DOHH2 (cell line): ENCODE data around the gene APCDD1L.

ENCODE experiments used
- H3F3A ChIP-seq: fragments of 200-600 bp; sonication (generic), shearing (Covaris generic); 2 replicates; pipeline ENCODE4 v1.6.0; 2016; ENCODE audit warnings: antibody characterized with exemption, mild to moderate bottlenecking; ENCODE audit not compliant: control insufficient read depth, insufficient read depth
- H3K27ac ChIP-seq: fragments of 200-600 bp; sonication (generic); 2 replicates; pipeline ENCODE4 v1.5.1; 2014; ENCODE audit warnings: low read depth, mild to moderate bottlenecking, low read length, moderate library complexity
- H3K27me3 ChIP-seq: fragments of 200-600 bp; sonication (generic); 2 replicates; pipeline ENCODE4 v1.6.1; 2014; ENCODE audit warnings: mild to moderate bottlenecking, low read length, mixed read lengths; ENCODE audit not compliant: control insufficient read depth
- H3K36me3 ChIP-seq: fragments of 200-600 bp; sonication (generic); 2 replicates; pipeline ENCODE4 v1.6.1; 2014; ENCODE audit warnings: mild to moderate bottlenecking, low read length, moderate library complexity, mixed read lengths; ENCODE audit not compliant: control insufficient read depth
- H3K4me1 ChIP-seq: fragments of 200-600 bp; sonication (generic); 2 replicates; pipeline ENCODE4 v1.6.1; 2014; ENCODE audit warnings: mild to moderate bottlenecking, low read length, mixed read lengths; ENCODE audit not compliant: control insufficient read depth
- H3K4me2 ChIP-seq: fragments of 200-600 bp; sonication (generic); 2 replicates; pipeline ENCODE4 v1.6.0; 2014; ENCODE audit warnings: mild to moderate bottlenecking, low read length, moderate library complexity
- H3K4me3 ChIP-seq: fragments of 200-600 bp; sonication (generic); 2 replicates; pipeline ENCODE4 v1.5.1; 2014; ENCODE audit warnings: mild to moderate bottlenecking, low read length, mixed read lengths
- H3K79me2 ChIP-seq: fragments of 200-600 bp; sonication (generic); 2 replicates; pipeline ENCODE4 v1.6.1; 2014; ENCODE audit warnings: mild to moderate bottlenecking, low read length, mixed read lengths; ENCODE audit not compliant: control insufficient read depth
- H3K9me2 ChIP-seq: fragments of 200-600 bp; sonication (generic); replicated peaks from 2 replicates; pipeline ENCODE4 v1.6.1; 2014; ENCODE audit warnings: mild to moderate bottlenecking, low read length, mixed read lengths; ENCODE audit not compliant: control insufficient read depth
- H3K9me3 ChIP-seq: fragments of 200-600 bp; sonication (generic); 2 replicates; pipeline ENCODE4 v1.6.1; 2014; ENCODE audit warnings: antibody characterized with exemption, low read length, mixed read lengths; ENCODE audit not compliant: control insufficient read depth, insufficient read depth
- H4K20me1 ChIP-seq: fragments of 200-600 bp; sonication (generic); 2 replicates; pipeline ENCODE4 v1.6.0; 2014; ENCODE audit warnings: low read depth, mild to moderate bottlenecking, antibody characterized with exemption, low read length, moderate library complexity; ENCODE audit not compliant: control insufficient read depth, insufficient read depth
- CTCF ChIP-seq: fragments of 200-600 bp; sonication (generic); IDR thresholded peaks from one replicate; pipeline ENCODE4 v1.5.1; 2014; ENCODE audit warnings: antibody characterized with exemption, mild to moderate bottlenecking, low read depth, low read length; ENCODE audit not compliant: poor library complexity, severe bottlenecking
- EZH2phosphoT487 ChIP-seq: fragments of 200-600 bp; sonication (generic); IDR thresholded peaks from 2 replicates; pipeline ENCODE4 v1.6.1; 2017; ENCODE audit warnings: borderline replicate concordance, mild to moderate bottlenecking, antibody characterized with exemption, low read length, moderate library complexity, mixed read lengths

The APCDD1L gene

GRCh38 chr20:58538752-58539151 is 23.6 kb upstream of the APCDD1L start:
- H3K9me2 ChIP-seq = no peaks in the 10 kb centered on the region
- H3K27ac ChIP-seq = no peak overlapping the region
- H3K79me2 ChIP-seq = no peaks in the 10 kb centered on the region
- H3K9me3 ChIP-seq = no peaks in the 10 kb centered on the region
- no peak overlapping the region for H3K4me3 ChIP-seq
- H3K27me3 ChIP-seq = no peaks in the 10 kb centered on the region
- TF ChIP-seq EZH2phosphoT487 (no peak), CTCF (no peak)
- H3K36me3 ChIP-seq = no peaks in the 10 kb centered on the region
- no peaks in the 10 kb centered on the region for H3K4me1 ChIP-seq
- no peak overlapping the region for H3K4me2 ChIP-seq
- no peaks in the 10 kb centered on the region for H4K20me1 ChIP-seq
- no peaks in the 10 kb centered on the region for H3F3A ChIP-seq

GRCh38 chr20:58537831-58538230 is 22.6 kb upstream of the APCDD1L start:
- Histone ChIP-seq H3F3A (no peaks in the 10 kb centered on the region), H3K4me3 (no peak overlapping the region), H3K27ac (no peak overlapping the region), H4K20me1 (no peaks in the 10 kb centered on the region), H3K36me3 (no peaks in the 10 kb centered on the region), H3K4me1 (no peaks in the 10 kb centered on the region), H3K9me2 (no peaks in the 10 kb centered on the region), H3K4me2 (no peak overlapping the region), H3K9me3 (no peaks in the 10 kb centered on the region), H3K27me3 (no peaks in the 10 kb centered on the region), H3K79me2 (no peaks in the 10 kb centered on the region)
- TF ChIP-seq EZH2phosphoT487 (no peak), CTCF (no peak)

- Histone ChIP-seq H3K36me3 (no peaks in the 10 kb centered on the region), H3K4me3 (no peak overlapping the region), H3K27me3 (no peaks in the 10 kb centered on the region; the same call in 1 of the 2 replicates), H3K9me2 (no peaks in the 10 kb centered on the region), H3K9me3 (no peaks in the 10 kb centered on the region), H3K27ac (no peak overlapping the region), H3K79me2 (no peaks in the 10 kb centered on the region), H4K20me1 (no peaks in the 10 kb centered on the region), H3F3A (no peaks in the 10 kb centered on the region), H3K4me1 (no peaks in the 10 kb centered on the region), H3K4me2 (no peak overlapping the region)
- TF ChIP-seq EZH2phosphoT487 (no peak), CTCF (no peak)
Observed at GRCh38 chr20:58536289-58536688, 21.1 kb upstream of the APCDD1L start.

- Histone ChIP-seq H3K79me2 (no peaks in the 10 kb centered on the region), H3K27me3 (no peaks in the 10 kb centered on the region; the same call in 1 of the 2 replicates), H3K27ac (no peak overlapping the region), H3K4me1 (no peaks in the 10 kb centered on the region), H3K9me2 (no peaks in the 10 kb centered on the region), H3K4me3 (no peak overlapping the region), H3K36me3 (no peaks in the 10 kb centered on the region), H3K9me3 (no peaks in the 10 kb centered on the region), H3F3A (no peaks in the 10 kb centered on the region), H3K4me2 (no peak overlapping the region), H4K20me1 (no peaks in the 10 kb centered on the region)
- TF ChIP-seq EZH2phosphoT487 (no peak), CTCF (no peak)
Observed at GRCh38 chr20:58531657-58532056, 16.5 kb upstream of the APCDD1L start.
